ENCODE measurements around the gene DENND1A.

DNA sequence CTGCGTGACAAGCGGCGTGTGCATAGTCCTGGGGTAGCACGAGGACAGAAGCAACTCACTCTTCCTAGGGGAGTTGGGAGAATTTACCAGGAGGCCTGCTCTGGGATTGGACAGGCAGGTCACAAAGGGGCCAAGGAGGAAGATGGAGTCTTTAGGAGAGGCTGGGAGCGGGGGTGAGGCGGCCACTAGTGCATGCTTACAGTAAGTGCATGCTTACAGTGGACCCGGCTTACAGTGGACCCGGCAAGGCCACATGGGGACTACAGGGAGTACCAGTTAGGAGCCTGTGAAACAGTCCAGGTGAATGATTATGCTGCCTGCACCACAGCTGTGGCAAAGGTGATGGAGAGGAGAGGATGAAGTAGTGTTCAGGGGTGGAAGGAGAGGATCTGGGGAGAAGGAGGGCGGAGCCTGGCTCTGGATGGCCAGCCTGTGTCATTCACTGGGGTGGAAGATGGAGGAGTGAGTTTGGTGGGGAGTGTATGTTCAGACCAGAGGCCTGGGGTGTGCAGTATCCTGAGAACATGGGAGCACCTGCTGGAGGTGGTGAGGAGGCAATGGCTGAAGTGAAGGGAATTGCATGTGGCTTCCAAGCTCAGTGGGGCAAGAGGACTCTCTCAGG is 495.2 kb downstream of the DENND1A start:
- TF ChIP-seq POLR2A (IDR thresholded peaks at IDR 0.05; ENCODE audit: low read length) (no peak), GATA1 (IDR thresholded peaks at IDR 0.05; ENCODE audit: low read depth, low read length) (no peak)
